B cell (primary cell): ENCODE measurements around the gene LYRM7. TPM values are rescaled to one million over a fixed set of nuclear protein-coding genes. Genes with fewer than 3 reads are reported as not detected.
A peak's percentile ranks its signal among the peaks of the same experiment; 100 is the strongest.

Source experiments
- ATAC-seq: fragments of 200-7000 bp; cut with Tn5 transposase; one replicate; pipeline ENCODE4 v1.10.0; 2021; ENCODE audit warnings: low read depth, mild to moderate bottlenecking, moderate number of reproducible peaks, moderate library complexity
- CTCF ChIA-PET: fragments of 350-600 bp; sonication (Branson Sonifier 250); formaldehyde crosslinking; loops from one replicate; lab custom pipeline; 2021; ENCODE audit warnings: antibody characterized with exemption, inconsistent platforms; lab: Charles Lee
- POLR2A ChIA-PET: fragments of 350-600 bp; sonication (Branson Sonifier 250); formaldehyde crosslinking; loops from one replicate; lab custom pipeline; 2021; ENCODE audit warnings: antibody characterized with exemption; lab: Charles Lee
- DNase-seq: peaks from one replicate; pipeline ENCODE4 v3.0.0; 2013
- H2AFZ ChIP-seq: 2 replicates; pipeline ENCODE4 v1.6.1; 2012; ENCODE audit warnings: mild to moderate bottlenecking, low read depth, low read length; ENCODE audit not compliant: insufficient read depth, poor library complexity, severe bottlenecking
- H3K27ac ChIP-seq, 2 donors: 1 replicate in 1 of 2; 2 replicates in 1 of 2; pipeline ENCODE4 v1.5.1; 2012 to 2013; ENCODE audit warnings: low read length in 2 of 2, mild to moderate bottlenecking in 2 of 2, moderate library complexity in 1 of 2
- H3K27me3 ChIP-seq, 4 experiments: fragments of 200-600 bp in 1 of 4; sonication (generic) in 1 of 4; replicated peaks in 1 of 4; 1 replicate in 2 of 4; 2 replicates in 2 of 4; pipeline versions ENCODE4 v1.6.1 to v1.7.0; 2013 to 2016; ENCODE audit warnings: low read length in 3 of 4, mild to moderate bottlenecking in 2 of 4, mixed read lengths in 1 of 4, moderate library complexity in 1 of 4; ENCODE audit not compliant: insufficient read depth in 4 of 4, control insufficient read depth in 3 of 4; ENCODE audit errors: control extremely low read depth in 1 of 4
- H3K36me3 ChIP-seq, 2 experiments: replicated peaks in 1 of 2; 1 replicate in 1 of 2; 2 replicates in 1 of 2; pipeline versions ENCODE4 v1.6.1 to v1.7.1; 2013; ENCODE audit warnings: low read length in 1 of 2; ENCODE audit not compliant: insufficient read depth in 2 of 2, control insufficient read depth in 1 of 2; ENCODE audit errors: control extremely low read depth in 1 of 2, extremely low read depth in 1 of 2
- H3K4me1 ChIP-seq, 2 donors: fragments of 200-600 bp in 1 of 2; sonication (generic) in 1 of 2; 1 replicate in 1 of 2; 2 replicates in 1 of 2; pipeline versions ENCODE4 v1.5.1 to v1.6.1; 2013 to 2017; ENCODE audit warnings: low read length in 2 of 2; ENCODE audit not compliant: control insufficient read depth in 2 of 2, insufficient read depth in 2 of 2
- H3K4me2 ChIP-seq: replicated peaks from 2 replicates; pipeline ENCODE3; 2012; ENCODE audit warnings: mild to moderate bottlenecking, low read depth, low read length; ENCODE audit not compliant: poor library complexity, severe bottlenecking
- H3K4me3 ChIP-seq, 5 experiments: fragments of 200-600 bp in 1 of 5; sonication (generic) in 1 of 5; 1 replicate in 3 of 5; 2 replicates in 2 of 5; pipeline versions ENCODE4 v1.5.1 to v1.7.0; 2011 to 2016; ENCODE audit warnings: low read length in 4 of 5, mild to moderate bottlenecking in 4 of 5, low read depth in 2 of 5, control low read depth in 1 of 5, moderate library complexity in 1 of 5; ENCODE audit not compliant: insufficient read depth in 1 of 5; ENCODE audit errors: control extremely low read depth in 1 of 5, extremely low read depth in 1 of 5
- H3K79me2 ChIP-seq: fragments of 200-600 bp; sonication (generic); one replicate; pipeline ENCODE4 v1.6.0; 2016; ENCODE audit warnings: low read length; ENCODE audit not compliant: control insufficient read depth, insufficient read depth
- H3K9ac ChIP-seq: fragments of 200-600 bp; sonication (generic); 2 replicates; pipeline ENCODE4 v1.6.1; 2017; ENCODE audit warnings: mild to moderate bottlenecking, low read length, moderate library complexity
- H3K9me3 ChIP-seq, 3 donors: one replicate each; pipeline versions ENCODE4 v1.6.1 to v1.7.1; 2013; ENCODE audit warnings: low read length in 2 of 3; ENCODE audit not compliant: control insufficient read depth in 2 of 3, insufficient read depth in 1 of 3; ENCODE audit errors: control extremely low read depth in 1 of 3
- H4K20me1 ChIP-seq: 2 replicates; pipeline ENCODE4 v1.6.0; 2012; ENCODE audit warnings: mild to moderate bottlenecking, low read length; ENCODE audit not compliant: insufficient read depth, control insufficient read depth, poor library complexity, severe bottlenecking
- H3K27ac Mint-ChIP-seq: one replicate; pipeline ENCODE4 v1.8.0; 2021; ENCODE audit warnings: mixed read lengths
- H3K27me3 Mint-ChIP-seq: one replicate; pipeline ENCODE4 v1.8.0; 2021; ENCODE audit warnings: mixed read lengths
- H3K4me1 Mint-ChIP-seq: one replicate; pipeline ENCODE4 v1.8.0; 2021; ENCODE audit warnings: mixed read lengths
- H3K4me3 Mint-ChIP-seq: one replicate; pipeline ENCODE4 v1.8.0; 2021; ENCODE audit warnings: mixed read lengths
- H3K9me3 Mint-ChIP-seq: one replicate; pipeline ENCODE4 v1.8.0; 2022; ENCODE audit warnings: mixed read lengths; ENCODE audit not compliant: insufficient read depth
- EZH2 ChIP-seq: IDR thresholded peaks from 2 replicates; pipeline ENCODE4 v1.6.1; 2012; ENCODE audit warnings: borderline replicate concordance, low read depth, mild to moderate bottlenecking, moderate library complexity, low read length; ENCODE audit not compliant: insufficient read depth, poor library complexity, severe bottlenecking
- intact Hi-C: fragments of 100-400 bp; cut with micrococcal nuclease; formaldehyde crosslinking; loops from one replicate; pipeline ENCODE4 v1.10.0; 2022
- polyA plus RNA-seq: library from polyadenylated mRNA; depleted of rRNA; stranded (reverse); fragments of >200 nt; gene quantifications from 2 replicates; pipeline ENCODE4 v1.2.3, GENCODE V29; 2012
- total RNA-seq, 2 donors: library from RNA; stranded (reverse); fragments of 120-200 nt in 1 of 2; gene quantifications; 1 replicate in 1 of 2; 2 replicates in 1 of 2; pipeline versions ENCODE4 v1.2.3 to v1.2.4, GENCODE V29; 2013 to 2022
- TF ChIP-seq, protein P1 (sequence below): fragments of 200-600 bp; IDR thresholded peaks from one replicate; pipeline ENCODE4 v1.8.0; 2022; ENCODE audit warnings: antibody characterized with exemption, mild to moderate bottlenecking

Gene LYRM7
- total and polyA plus RNA-seq, 2 donors (not counting 1 experiment from before 2014, with no cell fraction given): 2.7 to 12.3 TPM

DNA sequence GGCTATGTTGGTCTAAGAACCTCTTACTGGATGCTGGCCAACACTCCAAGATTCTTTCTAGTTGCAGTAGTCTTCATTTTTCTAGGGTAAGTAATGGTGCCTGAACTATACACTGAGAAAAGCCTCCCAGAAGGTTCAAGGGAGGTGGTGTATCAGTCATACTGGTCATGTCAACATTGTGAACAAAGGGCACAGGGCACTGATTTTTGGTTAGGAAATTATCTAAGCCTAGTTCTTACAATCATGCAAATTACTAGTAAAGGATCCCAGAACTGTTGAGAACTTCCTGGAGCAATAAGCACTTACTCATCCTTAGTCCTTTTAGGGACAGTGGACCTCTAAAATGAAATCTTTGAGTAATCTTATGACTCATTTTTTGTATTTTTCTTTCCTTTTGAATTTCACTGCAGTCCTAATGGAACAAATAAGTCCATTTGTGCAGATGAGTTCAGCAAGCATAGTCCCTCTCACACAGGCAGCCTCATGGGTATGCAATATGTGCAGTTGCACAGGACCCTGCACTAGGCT is 72.0 kb downstream of the LYRM7 start:
- no peaks in the 10 kb centered on the region for H3K27me3 Mint-ChIP-seq
- peaks cover 0 to 13% (median 2%) of the 10 kb centered on the region in 3 donors for H3K9me3 ChIP-seq
- CTCF ChIA-PET: no interaction called here
- H3K36me3 ChIP-seq: peaks cover 9 to 13% of the 10 kb centered on the region in 2 experiments
- H3K9ac ChIP-seq: no peak overlapping the region
- peaks cover under 1% of the 10 kb centered on the region for H4K20me1 ChIP-seq
- H2AFZ ChIP-seq: no peak overlapping the region
- no peak overlapping the region for H3K4me3 Mint-ChIP-seq
- H3K79me2 ChIP-seq: peaks cover 65% of the 10 kb centered on the region
- DNase-seq: no peak
- peaks cover 7% of the 10 kb centered on the region for H3K4me1 Mint-ChIP-seq
- POLR2A ChIA-PET: no interaction called here
- H3K27ac Mint-ChIP-seq: no peak overlapping the region
- no peak overlapping the region for H3K4me3 ChIP-seq
- no peak for TF ChIP-seq EZH2
- TF ChIP-seq, protein P1, sequence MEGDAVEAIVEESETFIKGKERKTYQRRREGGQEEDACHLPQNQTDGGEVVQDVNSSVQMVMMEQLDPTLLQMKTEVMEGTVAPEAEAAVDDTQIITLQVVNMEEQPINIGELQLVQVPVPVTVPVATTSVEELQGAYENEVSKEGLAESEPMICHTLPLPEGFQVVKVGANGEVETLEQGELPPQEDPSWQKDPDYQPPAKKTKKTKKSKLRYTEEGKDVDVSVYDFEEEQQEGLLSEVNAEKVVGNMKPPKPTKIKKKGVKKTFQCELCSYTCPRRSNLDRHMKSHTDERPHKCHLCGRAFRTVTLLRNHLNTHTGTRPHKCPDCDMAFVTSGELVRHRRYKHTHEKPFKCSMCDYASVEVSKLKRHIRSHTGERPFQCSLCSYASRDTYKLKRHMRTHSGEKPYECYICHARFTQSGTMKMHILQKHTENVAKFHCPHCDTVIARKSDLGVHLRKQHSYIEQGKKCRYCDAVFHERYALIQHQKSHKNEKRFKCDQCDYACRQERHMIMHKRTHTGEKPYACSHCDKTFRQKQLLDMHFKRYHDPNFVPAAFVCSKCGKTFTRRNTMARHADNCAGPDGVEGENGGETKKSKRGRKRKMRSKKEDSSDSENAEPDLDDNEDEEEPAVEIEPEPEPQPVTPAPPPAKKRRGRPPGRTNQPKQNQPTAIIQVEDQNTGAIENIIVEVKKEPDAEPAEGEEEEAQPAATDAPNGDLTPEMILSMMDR: no peak
- H3K4me2 ChIP-seq: no peak overlapping the region
- intact Hi-C loops: no loop called here
- H3K27me3 ChIP-seq: no peaks in the 10 kb centered on the region
- ATAC-seq: no peak
- H3K9me3 Mint-ChIP-seq: no peaks in the 10 kb centered on the region
- no peak overlapping the region for H3K27ac ChIP-seq
- no peaks in the 10 kb centered on the region for H3K4me1 ChIP-seq

DNA sequence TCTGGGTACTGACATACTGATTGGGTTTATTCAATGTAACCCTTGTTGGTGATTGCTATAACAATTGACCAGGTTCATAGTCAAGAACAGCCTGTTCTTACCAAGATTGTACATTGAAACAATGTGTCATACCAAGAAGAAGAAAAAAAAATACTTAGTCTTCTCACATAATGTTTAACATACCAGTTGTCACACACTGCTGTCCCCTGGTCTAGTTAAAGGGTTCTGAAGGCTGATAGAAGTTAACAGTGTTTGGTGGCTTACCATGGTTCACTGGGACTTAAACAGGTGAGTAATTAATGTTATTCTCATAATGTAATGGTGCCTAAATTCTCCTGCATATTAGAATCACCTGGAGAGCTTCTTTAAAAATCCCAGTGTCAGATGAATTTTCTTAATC is 74.6 kb downstream of the LYRM7 start:
- Mint-ChIP-seq H3K4me3 (no peak overlapping the region), H3K9me3 (no peaks in the 10 kb centered on the region)

More for the DNA sequence above, 74.6 kb downstream of the LYRM7 start:
- Mint-ChIP-seq H3K4me1 (peaks cover 21% of the 10 kb centered on the region), H3K27ac (no peak overlapping the region), H3K27me3 (no peaks in the 10 kb centered on the region)
- TF ChIP-seq EZH2: no peak
- TF ChIP-seq, protein P1: no peak
- Histone ChIP-seq H3K36me3 (peaks cover 9 to 13% of the 10 kb centered on the region in 2 experiments), H3K4me3 (no peak overlapping the region), H2AFZ (no peak overlapping the region), H3K27ac (peak overlapping the region in 1 of 2 donors; percentile 57), H3K9me3 (peaks cover 0 to 13% (median 2%) of the 10 kb centered on the region in 3 donors), H3K9ac (no peak overlapping the region), H3K4me2 (no peak overlapping the region), H3K4me1 (peaks cover 1 to 13% of the 10 kb centered on the region in 2 donors), H3K27me3 (no peaks in the 10 kb centered on the region), H4K20me1 (no peaks in the 10 kb centered on the region), H3K79me2 (peaks cover 65% of the 10 kb centered on the region)
- intact Hi-C loops: no loop called here
- POLR2A ChIA-PET: no interaction called here
- no peak for DNase-seq
- no peak for ATAC-seq
- CTCF ChIA-PET: interaction anchor here (1.0 kb wide), 1 partner anchor 174 kb away, joined by 3 read pairs; no protein-coding TSS in a partner anchor
